Measurements from ENCODE around the gene IFNLR1. TPM values are rescaled to one million over a fixed set of nuclear protein-coding genes. Genes with fewer than 3 reads are reported as not detected.

The IFNLR1 gene
- 1 to 10 TPM; 3.2 to 3.4 TPM for total RNA-seq

GRCh38 chr1:24186993-24187790 lies at the start of gene IFNLR1:
Gene IFNLR1 (minus strand): TSS chr1:24187289. CDS start chr1:24187248, 41 bp downstream.
- Mint-ChIP-seq H3K27me3 (no peaks in the 10 kb centered on the region), H3K9me3 (peaks cover 11% of the 10 kb centered on the region), H3K27ac (peak within 1 kb of the TSS; percentile 84), H3K4me3 (peak within 1 kb of the TSS; percentile 79), H3K4me1 (peaks cover 55% of the 10 kb centered on the region), H3K36me3 (ENCODE audit: low read depth) (peaks cover 9% of the 10 kb centered on the region)
- ChIA-PET POLR2A (no interaction called here), CTCF (interaction anchor here (0.5 to 4.2 kb wide), 6 partner anchors 12 to 349 kb away, joined by 3 to 19 read pairs (median 3); no protein-coding TSS in a partner anchor)
- DNase-seq: peak; percentile 66

- CTCF ChIA-PET: no interaction called here
- H3K9me3 Mint-ChIP-seq: no peaks in the 10 kb centered on the region
- no peaks in the 10 kb centered on the region for H3K4me1 Mint-ChIP-seq
- POLR2A ChIA-PET: no interaction called here
- no peaks in the 10 kb centered on the region for H3K36me3 Mint-ChIP-seq (ENCODE audit: low read depth)
- DNase-seq: no peak
- no peak overlapping the region for H3K4me3 Mint-ChIP-seq
- H3K27ac Mint-ChIP-seq: no peak overlapping the region
- H3K27me3 Mint-ChIP-seq: peaks cover 13% of the 10 kb centered on the region
These were observed 49.1 kb upstream of the IFNLR1 start for GRCh38 chr1:24235921-24236788.

DNA sequence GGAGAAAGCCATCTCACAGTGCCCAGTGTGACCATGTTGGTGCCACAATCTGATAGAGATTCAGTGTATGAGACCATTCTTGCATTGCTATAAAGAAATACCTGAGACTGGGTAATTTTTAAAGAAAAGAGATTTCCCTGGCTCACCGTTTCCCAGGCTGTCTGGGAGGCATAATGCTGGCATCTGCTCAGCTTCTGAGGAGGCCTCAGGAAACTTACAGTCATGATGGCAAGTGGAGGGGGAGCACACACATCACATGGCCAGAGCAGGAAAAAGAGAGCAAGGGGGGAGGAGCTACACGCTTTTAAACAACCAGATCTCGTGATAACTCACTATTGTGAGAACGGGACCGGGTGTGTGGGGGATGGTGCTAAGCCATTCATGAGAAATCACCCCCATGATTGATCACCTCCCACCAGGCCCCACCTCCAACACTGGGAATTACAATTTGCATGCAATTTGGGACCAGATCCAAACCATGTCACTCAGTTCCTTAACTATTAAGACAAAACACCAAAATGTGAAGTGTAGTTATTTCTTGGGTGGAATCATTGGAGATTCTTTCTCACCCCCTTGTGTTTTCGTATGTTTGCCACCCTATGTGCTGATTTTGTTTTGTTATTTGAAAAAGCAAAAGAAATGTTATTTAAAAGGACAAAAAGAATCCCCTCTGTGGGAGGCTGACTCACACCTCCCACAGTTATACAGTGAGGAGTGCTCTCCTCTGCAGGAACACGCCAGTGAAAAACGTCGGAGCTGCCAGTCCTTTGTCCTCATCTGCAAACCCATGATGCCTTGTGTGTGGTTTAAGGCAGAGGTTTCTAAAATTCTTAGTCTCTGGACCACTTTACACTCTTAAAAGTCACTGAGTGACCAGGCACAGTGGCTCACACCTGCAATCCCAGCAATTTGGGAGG lies 46.9 kb upstream of the IFNLR1 start:
- no peaks in the 10 kb centered on the region for H3K9me3 Mint-ChIP-seq
- ChIA-PET CTCF (no interaction called here), POLR2A (no interaction called here)
- no peak overlapping the region for H3K4me3 Mint-ChIP-seq
- no peak overlapping the region for H3K27ac Mint-ChIP-seq
- no peaks in the 10 kb centered on the region for H3K4me1 Mint-ChIP-seq
- H3K36me3 Mint-ChIP-seq (ENCODE audit: low read depth): no peaks in the 10 kb centered on the region
- H3K27me3 Mint-ChIP-seq: peaks cover 13% of the 10 kb centered on the region
- DNase-seq: no peak

DNA sequence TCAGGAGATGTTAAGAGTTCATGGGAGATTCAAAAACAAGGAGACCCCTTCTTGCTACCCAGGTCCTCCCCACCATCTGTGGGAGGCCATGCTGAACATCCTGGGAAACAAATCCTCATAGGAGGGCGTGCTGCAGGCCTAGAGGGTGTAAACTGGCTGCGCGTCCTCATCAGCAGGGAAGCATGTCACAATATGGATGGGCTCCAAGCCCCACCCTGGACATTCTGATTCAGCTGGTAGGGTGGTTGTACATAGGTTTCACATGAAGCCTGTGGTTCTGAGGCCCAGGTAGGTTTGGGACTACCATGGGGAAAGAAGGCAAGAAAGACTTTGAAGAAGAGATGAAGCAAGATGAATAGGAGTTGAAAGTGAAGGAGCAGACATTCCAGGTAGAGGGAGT lies 44.6 kb upstream of the IFNLR1 start:
- no peaks in the 10 kb centered on the region for H3K9me3 Mint-ChIP-seq
- no peak overlapping the region for H3K4me3 Mint-ChIP-seq
- DNase-seq: no peak
- POLR2A ChIA-PET: no interaction called here
- CTCF ChIA-PET: no interaction called here
- H3K36me3 Mint-ChIP-seq (ENCODE audit: low read depth): no peaks in the 10 kb centered on the region
- no peak overlapping the region for H3K27ac Mint-ChIP-seq
- peaks cover 5% of the 10 kb centered on the region for H3K27me3 Mint-ChIP-seq
- H3K4me1 Mint-ChIP-seq: peaks cover 3% of the 10 kb centered on the region

DNA sequence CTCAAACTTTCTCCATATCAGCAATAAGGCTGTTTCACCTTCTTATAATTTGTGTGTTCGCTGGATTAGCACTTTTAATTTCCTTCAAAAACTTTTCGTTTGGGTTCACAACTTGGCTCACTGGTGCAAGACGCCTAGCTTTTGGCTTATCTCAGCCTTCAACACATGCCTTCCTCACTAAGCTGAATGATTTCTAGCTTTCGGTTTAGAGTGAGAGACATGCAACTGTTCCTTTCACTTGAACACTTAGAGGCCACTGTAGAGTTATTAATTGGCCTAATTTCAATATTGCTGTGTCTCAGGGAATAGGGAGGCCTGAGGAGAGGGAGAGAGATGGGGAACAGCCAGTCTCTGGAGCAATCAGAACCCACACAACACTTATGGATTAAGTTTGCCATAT lies 41.2 kb upstream of the IFNLR1 start:
- H3K4me3 Mint-ChIP-seq: no peak overlapping the region
- ChIA-PET CTCF (interaction anchor here (1.4 kb wide), 1 partner anchor 12 kb away, joined by 4 read pairs; no protein-coding TSS in a partner anchor), POLR2A (no interaction called here)
- DNase-seq: no peak
- H3K27ac Mint-ChIP-seq: no peak overlapping the region
- H3K36me3 Mint-ChIP-seq (ENCODE audit: low read depth): no peaks in the 10 kb centered on the region
- H3K27me3 Mint-ChIP-seq: peaks cover 6% of the 10 kb centered on the region
- H3K4me1 Mint-ChIP-seq: peaks cover 3% of the 10 kb centered on the region
- H3K9me3 Mint-ChIP-seq: no peaks in the 10 kb centered on the region

- peaks cover 3% of the 10 kb centered on the region for H3K4me1 Mint-ChIP-seq
- CTCF ChIA-PET: interaction anchor here (1.4 kb wide), 1 partner anchor 10 kb away, joined by 4 read pairs; no protein-coding TSS in a partner anchor
- POLR2A ChIA-PET: no interaction called here
- peaks cover 5% of the 10 kb centered on the region for H3K27me3 Mint-ChIP-seq
- no peak overlapping the region for H3K27ac Mint-ChIP-seq
- H3K4me3 Mint-ChIP-seq: no peak overlapping the region
- H3K36me3 Mint-ChIP-seq (ENCODE audit: low read depth): no peaks in the 10 kb centered on the region
- DNase-seq: no peak
- no peaks in the 10 kb centered on the region for H3K9me3 Mint-ChIP-seq
These were observed 39.7 kb upstream of the IFNLR1 start for GRCh38 chr1:24226749-24227148.

GRCh38 chr1:24224761-24225160 lies 37.7 kb upstream of the IFNLR1 start:
- Mint-ChIP-seq H3K4me3 (no peak overlapping the region), H3K27ac (no peak overlapping the region), H3K36me3 (ENCODE audit: low read depth) (no peaks in the 10 kb centered on the region), H3K27me3 (peaks cover 5% of the 10 kb centered on the region), H3K9me3 (no peaks in the 10 kb centered on the region), H3K4me1 (peaks cover 3% of the 10 kb centered on the region)
- no peak for DNase-seq
- POLR2A ChIA-PET: no interaction called here
- CTCF ChIA-PET: no interaction called here

DNA sequence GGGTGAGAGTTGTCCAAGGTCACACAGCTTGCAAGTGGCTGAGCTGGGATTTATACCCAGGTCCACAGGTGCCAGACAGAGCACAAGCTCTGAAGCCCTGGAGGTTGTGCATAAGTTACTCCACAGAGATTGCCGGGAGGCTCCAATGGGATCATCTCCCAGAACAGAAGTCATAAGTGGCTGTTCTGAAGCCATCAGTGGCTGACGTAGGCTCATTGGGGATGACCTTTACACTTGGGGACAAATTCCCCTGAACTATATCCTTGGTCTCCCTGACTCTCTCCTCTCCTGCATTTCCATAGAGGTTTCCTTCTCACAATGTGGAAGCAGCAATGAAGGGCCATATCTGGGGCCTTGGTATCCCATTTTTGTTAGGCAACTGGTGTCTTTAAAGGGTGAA lies 37.0 kb upstream of the IFNLR1 start:
- no peaks in the 10 kb centered on the region for H3K36me3 Mint-ChIP-seq (ENCODE audit: low read depth)
- H3K4me3 Mint-ChIP-seq: no peak overlapping the region
- ChIA-PET CTCF (no interaction called here), POLR2A (no interaction called here)
- H3K4me1 Mint-ChIP-seq: peaks cover 3% of the 10 kb centered on the region
- DNase-seq: no peak
- peaks cover 5% of the 10 kb centered on the region for H3K27me3 Mint-ChIP-seq
- H3K9me3 Mint-ChIP-seq: no peaks in the 10 kb centered on the region
- no peak overlapping the region for H3K27ac Mint-ChIP-seq

- peaks cover 10% of the 10 kb centered on the region for H3K27me3 Mint-ChIP-seq
- POLR2A ChIA-PET: no interaction called here
- H3K4me3 Mint-ChIP-seq: no peak overlapping the region
- no peak for DNase-seq
- CTCF ChIA-PET: no interaction called here
- H3K4me1 Mint-ChIP-seq: peaks cover 3% of the 10 kb centered on the region
- H3K9me3 Mint-ChIP-seq: no peaks in the 10 kb centered on the region
- H3K36me3 Mint-ChIP-seq (ENCODE audit: low read depth): no peaks in the 10 kb centered on the region
- H3K27ac Mint-ChIP-seq: no peak overlapping the region
These were observed 35.7 kb upstream of the IFNLR1 start for GRCh38 chr1:24222793-24223192.

DNA sequence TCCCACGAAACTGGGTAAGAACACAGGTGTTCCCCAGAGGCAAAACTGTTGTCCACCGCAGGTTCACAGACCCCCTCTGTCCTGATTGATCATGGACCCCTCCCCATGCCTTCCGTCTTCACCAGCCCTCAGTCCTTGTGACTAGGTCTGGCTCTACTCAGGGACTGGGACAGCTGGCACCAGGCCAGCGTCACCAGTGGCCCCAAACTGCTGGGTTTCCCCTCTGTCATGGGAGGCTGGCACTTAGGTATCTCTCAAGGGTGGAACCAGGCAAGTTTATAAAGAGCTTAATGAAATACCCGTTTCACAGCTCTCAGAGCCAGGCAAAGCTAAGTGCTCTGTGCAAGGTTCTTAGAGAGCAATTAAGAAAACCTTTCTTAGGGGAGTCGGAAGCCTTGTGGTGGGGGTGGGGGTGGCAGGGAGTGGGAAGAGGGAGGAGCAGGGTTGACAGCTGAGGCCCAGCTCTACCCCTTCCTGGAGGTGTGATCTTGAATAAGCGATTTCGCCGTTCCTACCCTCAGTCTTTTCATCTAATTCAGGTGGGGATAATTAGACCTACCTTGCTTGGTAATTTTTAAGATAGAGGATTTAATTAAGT lies 35.0 kb upstream of the IFNLR1 start:
- Mint-ChIP-seq H3K4me1 (peaks cover 3% of the 10 kb centered on the region), H3K27ac (no peak overlapping the region), H3K4me3 (no peak overlapping the region), H3K36me3 (ENCODE audit: low read depth) (no peaks in the 10 kb centered on the region), H3K27me3 (peaks cover 13% of the 10 kb centered on the region), H3K9me3 (no peaks in the 10 kb centered on the region)
- ChIA-PET CTCF (no interaction called here), POLR2A (no interaction called here)
- no peak for DNase-seq

DNA sequence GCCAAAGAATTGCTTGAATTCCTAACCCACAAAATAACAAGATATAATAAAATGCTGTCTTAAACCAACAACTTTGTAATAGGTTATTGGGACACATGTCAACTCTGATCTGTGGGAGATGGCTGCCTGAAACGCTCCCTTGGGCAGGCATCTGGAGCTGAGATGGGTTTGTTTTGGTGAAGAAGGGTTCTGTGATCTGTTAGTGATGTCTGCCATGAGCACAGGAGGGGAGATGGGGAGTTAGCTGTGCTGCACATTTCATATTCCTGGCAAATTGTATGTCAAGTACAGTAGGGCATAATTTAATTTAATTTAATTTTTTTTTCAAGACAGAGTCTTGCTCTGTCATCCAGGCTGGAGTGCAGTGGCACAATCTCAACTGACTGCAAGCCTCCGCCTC lies 34.2 kb upstream of the IFNLR1 start:
- Mint-ChIP-seq H3K27ac (no peak overlapping the region), H3K36me3 (ENCODE audit: low read depth) (no peaks in the 10 kb centered on the region)

More for the DNA sequence above, 34.2 kb upstream of the IFNLR1 start:
- ChIA-PET CTCF (interaction anchor here (0.6 to 1.1 kb wide), 2 partner anchors 152 to 603 kb away, joined by 3 read pairs; no protein-coding TSS in a partner anchor), POLR2A (no interaction called here)
- no peak for DNase-seq
- Mint-ChIP-seq H3K4me3 (no peak overlapping the region), H3K27me3 (peaks cover 17% of the 10 kb centered on the region), H3K9me3 (no peaks in the 10 kb centered on the region), H3K4me1 (no peaks in the 10 kb centered on the region)

Data from activated CD4-positive, alpha-beta T cell treated with anti-CD3 and anti-CD28 coated beads, Interleukin-2, amount 10 ng/mL, durations not matched to agents 7 days and 5 days (primary cell).